ENCODE measurements around the gene RSPH3. TPM values are rescaled to one million over a fixed set of nuclear protein-coding genes. Genes with fewer than 3 reads are reported as not detected.
"Not testable (repeated sequence)": the region's sequence is repeated elsewhere in the genome, so short reads cannot be mapped to it uniquely, and the experiment has no call there.

The RSPH3 gene
- total RNA-seq, 1 donor from 2014 or later: 4.7 TPM

- no peak for DNase-seq (ENCODE audit: extremely low read depth, low read depth, low spot score)
Observed at GRCh38 chr6:159030168-159030567, 30.2 kb upstream of the RSPH3 start.

- not testable (repeated sequence) for DNase-seq (ENCODE audit: extremely low read depth, low read depth, low spot score)
Observed at GRCh38 chr6:159025224-159025623, 25.2 kb upstream of the RSPH3 start.

GRCh38 chr6:159023893-159024292, 23.9 kb upstream of the RSPH3 start:
- no peak for DNase-seq (ENCODE audit: extremely low read depth, low read depth, low spot score)

- no peak for DNase-seq (ENCODE audit: extremely low read depth, low read depth, low spot score)
Observed at GRCh38 chr6:159020011-159020410, 20.0 kb upstream of the RSPH3 start.

- DNase-seq (ENCODE audit: extremely low read depth, low read depth, low spot score): no peak
Observed at GRCh38 chr6:159017757-159018559, 18.0 kb upstream of the RSPH3 start.

GRCh38 chr6:159014406-159014805, 14.4 kb upstream of the RSPH3 start:
- no peak for DNase-seq (ENCODE audit: extremely low read depth, low read depth, low spot score)

- DNase-seq (ENCODE audit: extremely low read depth, low read depth, low spot score): no peak
Observed at GRCh38 chr6:159013229-159013628, 13.2 kb upstream of the RSPH3 start.

- no peak for DNase-seq (ENCODE audit: extremely low read depth, low read depth, low spot score)
Observed at GRCh38 chr6:159012201-159012600, 12.2 kb upstream of the RSPH3 start.

- DNase-seq (ENCODE audit: extremely low read depth, low read depth, low spot score): not testable (repeated sequence)
Observed at GRCh38 chr6:159010037-159010612, 10.1 kb upstream of the RSPH3 start.

- no peak for DNase-seq (ENCODE audit: extremely low read depth, low read depth, low spot score)
Observed at GRCh38 chr6:159008656-159009288, 8.8 kb upstream of the RSPH3 start.

GRCh38 chr6:159007510-159007909, 7.5 kb upstream of the RSPH3 start:
- DNase-seq (ENCODE audit: extremely low read depth, low read depth, low spot score): no peak

- no peak for DNase-seq (ENCODE audit: extremely low read depth, low read depth, low spot score)
Observed at GRCh38 chr6:159005436-159005835, 5.4 kb upstream of the RSPH3 start.

GRCh38 chr6:159004592-159004991, 4.6 kb upstream of the RSPH3 start:
- DNase-seq (ENCODE audit: extremely low read depth, low read depth, low spot score): no peak

- DNase-seq (ENCODE audit: extremely low read depth, low read depth, low spot score): no peak
Observed at GRCh38 chr6:159002432-159003155, 2.6 kb upstream of the RSPH3 start.

- DNase-seq (ENCODE audit: extremely low read depth, low read depth, low spot score): no peak
Observed at GRCh38 chr6:158999154-158999665, 792 bp downstream of the RSPH3 start.

GRCh38 chr6:158996856-158997255, 3.1 kb downstream of the RSPH3 start:
- no peak for DNase-seq (ENCODE audit: extremely low read depth, low read depth, low spot score)

GRCh38 chr6:158993639-158994038, 6.4 kb downstream of the RSPH3 start:
- DNase-seq (ENCODE audit: extremely low read depth, low read depth, low spot score): no peak

- no peak for DNase-seq (ENCODE audit: extremely low read depth, low read depth, low spot score)
Observed at GRCh38 chr6:158991017-158991723, 8.8 kb downstream of the RSPH3 start.

- DNase-seq (ENCODE audit: extremely low read depth, low read depth, low spot score): not testable (repeated sequence)
Observed at GRCh38 chr6:158989711-158990110, 10.3 kb downstream of the RSPH3 start.

GRCh38 chr6:158988477-158988876, 11.5 kb downstream of the RSPH3 start:
- no peak for DNase-seq (ENCODE audit: extremely low read depth, low read depth, low spot score)
